Esophagus squamous epithelium (tissue), 4 donors: ENCODE data around the gene PRR20G.

Experiments used
- CTCF ChIP-seq, 6 experiments: fragments of 450-650 bp in 4 of 6; fragments of 200-600 bp in 2 of 6; sonication (generic) in 2 of 6; IDR thresholded peaks; one replicate each; pipeline ENCODE4 v1.5.1; 2016 to 2019; ENCODE audit warnings: antibody characterized with exemption in 6 of 6, mild to moderate bottlenecking in 4 of 6, moderate library complexity in 4 of 6
- POLR2A ChIP-seq, 4 donors: fragments of 450-650 bp; IDR thresholded peaks; one replicate each; pipeline ENCODE4 v1.6.1; 2017; ENCODE audit warnings: antibody characterized with exemption in 4 of 4, mild to moderate bottlenecking in 4 of 4, moderate library complexity in 3 of 4

GRCh38 chr3:127259882-127260281, 28.0 kb downstream of the PRR20G start:
- no peak for TF ChIP-seq POLR2A (IDR thresholded peaks at IDR 0.05)
- TF ChIP-seq CTCF (IDR thresholded peaks at IDR 0.05) = no peak
